ENCODE measurements around the gene SLC12A7. TPM values are rescaled to one million over a fixed set of nuclear protein-coding genes. Genes with fewer than 3 reads are reported as not detected.

Gene SLC12A7
- total and polyA plus RNA-seq, 2 of the 13 experiments (the other 11 are each of a cell fraction or from before 2014, with no cell fraction given), result 14.0 to 18.5 TPM

DNA sequence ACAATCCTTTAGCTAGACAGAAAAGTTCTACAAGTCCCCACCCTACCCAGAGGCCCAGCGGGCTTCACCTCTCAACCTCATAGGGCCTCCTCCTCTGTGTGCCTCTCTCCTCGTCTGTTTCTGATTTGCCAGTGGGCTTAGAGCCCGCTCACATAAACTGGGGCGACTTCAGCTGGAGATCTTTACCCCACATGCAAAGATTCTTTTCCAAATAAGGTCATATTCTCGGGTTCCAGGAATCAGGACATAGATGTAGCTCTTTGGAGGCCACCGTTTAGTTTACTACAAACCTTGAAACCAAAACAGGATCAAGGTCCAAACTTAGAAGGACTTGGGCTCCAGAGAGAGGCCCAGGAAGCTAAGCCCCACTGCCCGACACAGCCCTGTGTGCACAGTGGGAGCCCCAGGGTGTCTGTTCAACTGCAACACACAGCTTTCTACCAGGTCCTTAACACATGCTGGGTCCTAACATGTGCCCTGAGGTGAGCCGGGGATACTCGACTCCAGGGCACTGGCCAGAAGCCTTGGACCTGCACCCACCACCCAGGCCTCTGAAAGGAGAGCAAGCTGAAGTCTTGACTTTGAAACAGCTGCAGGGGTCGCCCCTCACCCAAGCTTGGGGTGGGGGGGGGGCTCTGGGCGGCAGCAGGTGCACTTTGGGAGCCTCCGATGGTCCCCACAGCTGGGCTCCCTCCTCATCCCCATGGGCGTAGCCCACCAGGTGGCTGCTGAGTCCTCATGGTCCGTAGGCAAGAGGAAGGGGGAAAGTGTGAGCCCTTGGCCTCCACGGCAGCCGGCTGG is 26.8 kb upstream of the SLC12A7 start (continued):
- TF ChIP-seq ZNF124 (CRISPR knock-in tag; IDR thresholded peaks at IDR 0.05), result no peak
- TF ChIP-seq ZNF839 (CRISPR knock-in tag; IDR thresholded peaks at IDR 0.05; ENCODE audit: borderline replicate concordance), result no peak
- peak; percentile 67 for TF ChIP-seq ARNTL (CRISPR knock-in tag; IDR thresholded peaks at IDR 0.05)
- 0 out of 2 replicates have a peak, but pooled peaks have one; percentile 48 for TF ChIP-seq DPF2 (CRISPR knock-in tag; IDR thresholded peaks at IDR 0.05; ENCODE audit: borderline replicate concordance, low read depth)
- peak; percentile 18; the same call in 1 of the 2 replicates for TF ChIP-seq SAP130 (CRISPR knock-in tag; IDR thresholded peaks at IDR 0.05; ENCODE audit: low read depth)
- no peak; the same call in 1 of the 2 replicates for TF ChIP-seq IRF2 (CRISPR knock-in tag; IDR thresholded peaks at IDR 0.05)
- TF ChIP-seq, protein P1, sequence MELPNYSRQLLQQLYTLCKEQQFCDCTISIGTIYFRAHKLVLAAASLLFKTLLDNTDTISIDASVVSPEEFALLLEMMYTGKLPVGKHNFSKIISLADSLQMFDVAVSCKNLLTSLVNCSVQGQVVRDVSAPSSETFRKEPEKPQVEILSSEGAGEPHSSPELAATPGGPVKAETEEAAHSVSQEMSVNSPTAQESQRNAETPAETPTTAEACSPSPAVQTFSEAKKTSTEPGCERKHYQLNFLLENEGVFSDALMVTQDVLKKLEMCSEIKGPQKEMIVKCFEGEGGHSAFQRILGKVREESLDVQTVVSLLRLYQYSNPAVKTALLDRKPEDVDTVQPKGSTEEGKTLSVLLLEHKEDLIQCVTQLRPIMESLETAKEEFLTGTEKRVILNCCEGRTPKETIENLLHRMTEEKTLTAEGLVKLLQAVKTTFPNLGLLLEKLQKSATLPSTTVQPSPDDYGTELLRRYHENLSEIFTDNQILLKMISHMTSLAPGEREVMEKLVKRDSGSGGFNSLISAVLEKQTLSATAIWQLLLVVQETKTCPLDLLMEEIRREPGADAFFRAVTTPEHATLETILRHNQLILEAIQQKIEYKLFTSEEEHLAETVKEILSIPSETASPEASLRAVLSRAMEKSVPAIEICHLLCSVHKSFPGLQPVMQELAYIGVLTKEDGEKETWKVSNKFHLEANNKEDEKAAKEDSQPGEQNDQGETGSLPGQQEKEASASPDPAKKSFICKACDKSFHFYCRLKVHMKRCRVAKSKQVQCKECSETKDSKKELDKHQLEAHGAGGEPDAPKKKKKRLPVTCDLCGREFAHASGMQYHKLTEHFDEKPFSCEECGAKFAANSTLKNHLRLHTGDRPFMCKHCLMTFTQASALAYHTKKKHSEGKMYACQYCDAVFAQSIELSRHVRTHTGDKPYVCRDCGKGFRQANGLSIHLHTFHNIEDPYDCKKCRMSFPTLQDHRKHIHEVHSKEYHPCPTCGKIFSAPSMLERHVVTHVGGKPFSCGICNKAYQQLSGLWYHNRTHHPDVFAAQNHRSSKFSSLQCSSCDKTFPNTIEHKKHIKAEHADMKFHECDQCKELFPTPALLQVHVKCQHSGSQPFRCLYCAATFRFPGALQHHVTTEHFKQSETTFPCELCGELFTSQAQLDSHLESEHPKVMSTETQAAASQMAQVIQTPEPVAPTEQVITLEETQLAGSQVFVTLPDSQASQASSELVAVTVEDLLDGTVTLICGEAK (IDR thresholded peaks at IDR 0.05), result no peak
- TF ChIP-seq, protein P1 (CRISPR knock-in tag; IDR thresholded peaks at IDR 0.05), result peak; percentile 19; the same call in 1 of the 2 replicates
- TF ChIP-seq NFYB (CRISPR knock-in tag; IDR thresholded peaks at IDR 0.05), result peak; percentile 4
- TF ChIP-seq, protein P2, sequence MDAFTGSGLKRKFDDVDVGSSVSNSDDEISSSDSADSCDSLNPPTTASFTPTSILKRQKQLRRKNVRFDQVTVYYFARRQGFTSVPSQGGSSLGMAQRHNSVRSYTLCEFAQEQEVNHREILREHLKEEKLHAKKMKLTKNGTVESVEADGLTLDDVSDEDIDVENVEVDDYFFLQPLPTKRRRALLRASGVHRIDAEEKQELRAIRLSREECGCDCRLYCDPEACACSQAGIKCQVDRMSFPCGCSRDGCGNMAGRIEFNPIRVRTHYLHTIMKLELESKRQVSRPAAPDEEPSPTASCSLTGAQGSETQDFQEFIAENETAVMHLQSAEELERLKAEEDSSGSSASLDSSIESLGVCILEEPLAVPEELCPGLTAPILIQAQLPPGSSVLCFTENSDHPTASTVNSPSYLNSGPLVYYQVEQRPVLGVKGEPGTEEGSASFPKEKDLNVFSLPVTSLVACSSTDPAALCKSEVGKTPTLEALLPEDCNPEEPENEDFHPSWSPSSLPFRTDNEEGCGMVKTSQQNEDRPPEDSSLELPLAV (CRISPR knock-in tag; conservative IDR thresholded peaks at IDR 0.05; ENCODE audit: low read depth), result no peak
- peak; percentile 34; the same call in 1 of the 2 replicates for TF ChIP-seq POLR2AphosphoS5 (IDR thresholded peaks at IDR 0.05; ENCODE audit: low read depth, low read length)
- peak; percentile 89 for TF ChIP-seq ZNF605 (CRISPR knock-in tag; IDR thresholded peaks at IDR 0.05)
- peak; percentile 14; the same call in 1 of the 2 replicates for TF ChIP-seq ELF3 (CRISPR knock-in tag; IDR thresholded peaks at IDR 0.05)
- no peak for TF ChIP-seq HOXD1 (CRISPR knock-in tag; IDR thresholded peaks at IDR 0.05)
- peak; percentile 53; the same call in 1 of the 2 replicates for TF ChIP-seq TOPORS (CRISPR knock-in tag; IDR thresholded peaks at IDR 0.05)
- TF ChIP-seq ZNF432 (CRISPR knock-in tag; IDR thresholded peaks at IDR 0.05; ENCODE audit: borderline replicate concordance), result no peak
